Endometrial microvascular endothelial cells (primary cell): Measurements from ENCODE around the gene NARF. TPM values are rescaled to one million over a fixed set of nuclear protein-coding genes. Genes with fewer than 3 reads are reported as not detected.
"Not testable (repeated sequence)": the region's sequence is repeated elsewhere in the genome, so short reads cannot be mapped to it uniquely, and the experiment has no call there.

Experiments
- in situ Hi-C: cut with HindIII; loops from 2 replicates; pipeline ENCODE4 v1.10.0; 2017; ENCODE audit warnings: low sequenced_read_pairs, low pct_unique_long_range_greater_than_20kb; ENCODE audit errors: inconsistent ontology term
- total RNA-seq: library from RNA; depleted of rRNA; stranded (reverse); fragments of >200 nt; gene quantifications from one replicate; pipeline ENCODE4 v1.2.3, GENCODE V29; 2015; ENCODE audit errors: inconsistent ontology term

NARF gene
- total RNA-seq, 1 donor from 2014 or later, result 31.7 TPM

- in situ Hi-C loops, result no loop called here
Measured at GRCh38 chr17:82489117-82489516, 30.6 kb downstream of the NARF start.

- in situ Hi-C loops, result no loop called here
Measured at GRCh38 chr17:82489851-82490511, 31.4 kb downstream of the NARF start.

- in situ Hi-C loops, result no loop called here
Measured at GRCh38 chr17:82490512-82491195, 32.1 kb downstream of the NARF start.

- in situ Hi-C loops, result no loop called here
Measured at GRCh38 chr17:82491196-82491530, 32.6 kb downstream of the NARF start.

GRCh38 chr17:82491533-82491932 is 33.0 kb downstream of the NARF start:
- in situ Hi-C loops, result no loop called here

GRCh38 chr17:82492643-82493225 is 34.2 kb downstream of the NARF start:
- in situ Hi-C loops, result no loop called here

- in situ Hi-C loops, result no loop called here
Measured at GRCh38 chr17:82493226-82493781, 34.8 kb downstream of the NARF start.

DNA sequence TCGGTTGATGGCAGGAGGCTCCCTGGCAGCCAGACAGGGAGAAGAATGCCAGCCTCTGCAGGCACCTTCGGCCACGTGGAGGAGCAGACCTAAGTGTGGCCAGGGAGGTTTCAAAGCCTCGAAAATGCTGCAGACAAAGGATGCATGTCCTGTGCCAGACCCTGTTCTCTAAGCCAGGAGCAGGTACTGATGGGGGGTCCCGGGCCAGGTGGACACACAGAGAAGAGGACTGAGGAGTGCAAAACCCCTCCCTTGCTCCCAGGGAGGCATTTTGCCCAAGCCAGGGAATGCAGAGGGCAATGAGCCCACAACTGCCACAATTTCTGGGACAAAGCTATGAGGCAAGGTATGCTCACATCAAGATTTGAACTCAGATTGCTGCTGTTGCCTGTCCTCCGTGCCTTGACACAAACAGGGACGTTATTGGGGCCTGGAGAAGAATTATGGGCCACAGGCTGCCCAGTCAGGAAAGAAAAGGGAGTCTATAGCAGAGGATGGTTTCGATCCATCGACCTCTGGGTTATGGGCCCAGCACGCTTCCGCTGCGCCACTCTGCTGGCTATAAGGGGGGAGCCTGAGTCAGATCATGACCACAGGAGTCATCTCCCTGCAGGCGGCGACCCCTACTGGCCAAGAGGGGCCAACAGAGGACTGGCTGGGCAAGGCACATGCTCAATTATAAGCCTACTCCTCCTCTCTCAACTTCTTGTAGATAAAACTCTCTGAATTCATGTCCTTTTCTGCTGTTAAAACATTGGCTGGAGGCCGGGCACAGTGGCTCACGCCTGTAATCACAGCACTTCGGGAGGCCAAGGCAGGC is 35.9 kb downstream of the NARF start:
- in situ Hi-C loops, result no loop called here

GRCh38 chr17:82495844-82496528 is 37.4 kb downstream of the NARF start:
- in situ Hi-C loops, result no loop called here

DNA sequence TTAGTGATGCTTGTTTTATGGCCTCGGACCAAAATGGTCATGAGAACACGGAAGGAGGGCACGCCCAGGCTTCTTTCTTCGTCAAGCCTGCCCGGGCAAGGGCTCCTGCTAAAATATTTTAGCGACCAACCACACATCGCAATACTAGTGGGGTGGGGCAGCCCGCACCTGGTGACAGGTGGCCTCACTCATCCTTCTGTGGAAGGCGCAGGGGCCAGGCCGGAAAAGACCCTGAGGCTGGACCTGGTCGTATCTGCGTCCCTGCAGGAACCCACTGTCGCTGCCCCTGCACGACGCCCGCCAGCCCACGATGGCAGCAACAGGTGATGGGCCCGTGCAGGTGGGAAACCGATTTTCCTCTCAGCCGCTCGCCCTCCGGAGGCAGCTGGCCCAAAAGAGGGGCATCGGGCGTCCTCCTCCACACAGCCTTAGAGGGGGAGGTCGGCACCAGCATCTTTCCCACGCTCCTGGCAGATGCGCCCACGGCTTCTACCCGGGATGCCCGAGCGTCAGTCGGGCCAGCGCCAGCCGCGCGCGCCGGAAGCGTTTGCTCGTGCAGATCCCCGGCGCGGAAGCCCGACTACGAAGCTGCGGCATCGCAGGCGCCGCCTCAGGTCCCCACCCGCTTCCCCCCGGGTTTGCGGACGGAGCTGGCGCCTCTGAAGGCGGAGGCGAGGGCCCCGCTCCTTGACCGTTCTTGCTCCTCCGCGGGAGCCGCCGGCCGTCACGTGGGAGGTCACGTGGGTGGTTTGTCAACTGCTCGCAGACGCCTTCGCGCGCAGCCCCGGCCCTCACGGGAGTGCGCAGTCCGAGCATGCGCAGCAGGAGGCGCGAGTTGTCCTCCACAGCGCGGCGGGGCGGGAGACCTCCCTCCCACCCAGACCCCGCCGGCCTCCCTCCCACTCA is 38.2 kb downstream of the NARF start:
- in situ Hi-C loops, result no loop called here

DNA sequence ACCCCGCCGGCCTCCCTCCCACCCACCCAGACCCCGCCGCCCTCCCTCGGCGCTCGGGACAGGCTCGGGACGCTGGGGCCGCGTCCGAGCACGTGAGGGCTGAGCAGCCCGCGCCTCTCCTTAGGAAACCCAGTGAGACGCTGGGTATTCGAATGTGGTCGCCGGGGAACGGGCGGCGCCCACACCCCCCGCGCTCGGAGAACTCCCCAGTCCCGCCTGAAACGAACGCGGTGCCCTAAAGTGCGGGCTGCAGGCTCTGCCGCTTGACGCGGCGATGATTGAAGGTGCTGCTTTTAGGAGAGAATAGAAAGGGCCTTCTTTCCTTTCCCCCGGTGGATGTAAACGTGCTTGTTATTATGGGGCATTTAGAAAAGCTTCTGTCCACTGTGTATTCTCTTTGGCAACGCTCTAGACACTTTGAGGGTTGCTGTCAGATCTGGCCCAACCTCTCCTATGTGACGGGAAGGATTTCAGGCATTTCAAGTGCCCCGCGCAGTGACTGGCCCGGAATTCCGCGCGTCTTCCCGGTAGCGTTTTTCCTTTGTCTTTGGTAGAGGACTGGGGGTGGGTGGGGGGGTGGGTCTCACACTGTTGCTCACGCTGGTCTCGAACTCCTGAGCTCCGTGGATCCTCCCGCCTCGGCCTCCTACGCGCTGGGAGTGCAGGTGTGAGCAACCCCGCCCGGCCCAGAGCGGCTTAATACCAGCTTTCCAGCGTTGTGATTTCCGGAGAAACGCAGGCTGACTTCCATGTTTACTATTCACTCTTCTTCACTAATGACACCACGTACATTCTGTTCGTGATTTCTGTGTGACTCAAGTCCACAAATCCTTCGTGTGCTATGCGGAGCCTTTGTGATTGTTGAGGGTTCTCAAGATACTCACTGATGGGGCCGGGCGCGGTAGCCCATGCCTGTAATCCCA is 39.2 kb downstream of the NARF start:
- in situ Hi-C loops, result no loop called here

- in situ Hi-C loops, result no loop called here
Measured at GRCh38 chr17:82502207-82502606, 43.7 kb downstream of the NARF start.

DNA sequence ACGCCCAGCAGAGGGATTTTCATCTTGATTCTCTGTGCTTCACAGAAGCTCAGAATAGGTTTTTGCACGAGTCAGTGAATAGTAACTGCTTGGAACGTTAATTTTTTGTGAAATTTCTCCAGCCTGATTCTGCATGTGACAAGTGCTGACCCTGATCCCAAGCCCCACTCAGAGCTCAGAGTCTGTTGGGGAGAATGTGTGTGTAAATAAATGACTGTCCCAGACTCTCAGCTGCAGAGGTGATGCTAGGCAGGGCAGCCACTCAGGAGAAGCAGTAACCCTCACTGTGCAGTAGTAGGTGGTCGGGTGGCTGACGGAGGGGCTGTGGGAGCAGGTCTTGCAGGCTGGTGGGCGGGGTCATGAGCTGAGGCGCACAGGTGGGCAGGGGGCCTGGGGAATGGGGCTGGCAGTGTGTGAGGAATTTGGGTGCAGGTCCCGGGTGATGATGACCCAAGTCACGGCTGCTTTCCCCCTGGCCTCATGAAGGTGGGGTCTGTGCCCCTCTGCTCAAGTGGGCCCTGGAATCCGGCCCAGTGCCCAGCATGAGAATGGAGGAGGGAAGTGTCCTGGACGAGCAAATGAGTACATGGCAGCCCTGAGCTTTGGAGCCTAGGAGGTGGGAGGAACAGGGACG is 44.7 kb downstream of the NARF start:
- in situ Hi-C loops, result no loop called here

- in situ Hi-C loops, result no loop called here
Measured at GRCh38 chr17:82503728-82504308, 45.3 kb downstream of the NARF start.

DNA sequence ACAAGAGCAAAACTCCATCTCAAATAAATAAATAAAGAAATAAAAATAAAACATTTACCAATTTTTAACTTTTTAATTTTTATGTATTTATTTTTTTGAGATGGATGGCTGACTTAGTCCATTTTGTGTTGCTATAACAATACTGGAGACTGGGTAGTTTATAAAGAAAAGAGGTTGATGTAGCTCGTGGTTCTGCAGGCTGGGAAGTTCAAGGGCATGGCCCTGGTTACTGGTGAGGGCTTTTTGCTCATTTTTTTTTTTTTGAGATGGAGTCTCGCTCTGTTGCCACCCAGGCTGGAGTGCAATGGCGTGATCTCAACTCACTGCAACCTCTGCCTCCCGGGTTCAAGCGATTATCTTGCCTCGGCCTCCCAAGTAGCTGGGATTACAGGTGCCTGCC is 46.8 kb downstream of the NARF start:
- in situ Hi-C loops, result no loop called here

- in situ Hi-C loops, result not testable (repeated sequence)
Measured at GRCh38 chr17:82506402-82506801, 47.9 kb downstream of the NARF start.
